Measurements from ENCODE around the gene TRABD2B.

DNA sequence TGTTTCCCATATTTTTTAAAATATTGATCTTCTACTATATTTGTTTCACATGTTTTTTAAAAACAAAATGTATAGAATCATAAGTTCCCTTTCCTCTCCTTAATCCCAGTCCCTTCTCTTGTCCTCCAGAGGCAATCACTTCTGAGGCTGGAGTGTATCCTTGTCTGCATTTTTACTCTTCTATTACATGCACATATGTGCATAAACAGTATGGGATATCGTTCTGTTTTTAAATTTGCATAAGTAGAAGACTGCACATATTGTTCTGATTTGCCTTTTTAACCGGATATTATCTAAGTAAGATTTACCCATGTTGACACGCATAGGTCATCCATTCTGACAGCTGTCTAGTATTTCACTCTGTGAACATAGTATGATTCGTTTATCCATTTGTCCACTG is 142.0 kb downstream of the TRABD2B start:
- TF ChIP-seq, protein P1, sequence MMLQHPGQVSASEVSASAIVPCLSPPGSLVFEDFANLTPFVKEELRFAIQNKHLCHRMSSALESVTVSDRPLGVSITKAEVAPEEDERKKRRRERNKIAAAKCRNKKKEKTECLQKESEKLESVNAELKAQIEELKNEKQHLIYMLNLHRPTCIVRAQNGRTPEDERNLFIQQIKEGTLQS (CRISPR knock-in tag; conservative IDR thresholded peaks at IDR 0.05): no peak
- TF ChIP-seq, protein P2, sequence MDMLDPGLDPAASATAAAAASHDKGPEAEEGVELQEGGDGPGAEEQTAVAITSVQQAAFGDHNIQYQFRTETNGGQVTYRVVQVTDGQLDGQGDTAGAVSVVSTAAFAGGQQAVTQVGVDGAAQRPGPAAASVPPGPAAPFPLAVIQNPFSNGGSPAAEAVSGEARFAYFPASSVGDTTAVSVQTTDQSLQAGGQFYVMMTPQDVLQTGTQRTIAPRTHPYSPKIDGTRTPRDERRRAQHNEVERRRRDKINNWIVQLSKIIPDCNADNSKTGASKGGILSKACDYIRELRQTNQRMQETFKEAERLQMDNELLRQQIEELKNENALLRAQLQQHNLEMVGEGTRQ (CRISPR knock-in tag; IDR thresholded peaks at IDR 0.05): no peak
- TF ChIP-seq TEAD4 (CRISPR knock-in tag; IDR thresholded peaks at IDR 0.05) (no peak), JUN (CRISPR knock-in tag; IDR thresholded peaks at IDR 0.05) (no peak), FOXJ3 (CRISPR knock-in tag; IDR thresholded peaks at IDR 0.05; ENCODE audit: borderline replicate concordance) (no peak)
- TF ChIP-seq, protein P3, sequence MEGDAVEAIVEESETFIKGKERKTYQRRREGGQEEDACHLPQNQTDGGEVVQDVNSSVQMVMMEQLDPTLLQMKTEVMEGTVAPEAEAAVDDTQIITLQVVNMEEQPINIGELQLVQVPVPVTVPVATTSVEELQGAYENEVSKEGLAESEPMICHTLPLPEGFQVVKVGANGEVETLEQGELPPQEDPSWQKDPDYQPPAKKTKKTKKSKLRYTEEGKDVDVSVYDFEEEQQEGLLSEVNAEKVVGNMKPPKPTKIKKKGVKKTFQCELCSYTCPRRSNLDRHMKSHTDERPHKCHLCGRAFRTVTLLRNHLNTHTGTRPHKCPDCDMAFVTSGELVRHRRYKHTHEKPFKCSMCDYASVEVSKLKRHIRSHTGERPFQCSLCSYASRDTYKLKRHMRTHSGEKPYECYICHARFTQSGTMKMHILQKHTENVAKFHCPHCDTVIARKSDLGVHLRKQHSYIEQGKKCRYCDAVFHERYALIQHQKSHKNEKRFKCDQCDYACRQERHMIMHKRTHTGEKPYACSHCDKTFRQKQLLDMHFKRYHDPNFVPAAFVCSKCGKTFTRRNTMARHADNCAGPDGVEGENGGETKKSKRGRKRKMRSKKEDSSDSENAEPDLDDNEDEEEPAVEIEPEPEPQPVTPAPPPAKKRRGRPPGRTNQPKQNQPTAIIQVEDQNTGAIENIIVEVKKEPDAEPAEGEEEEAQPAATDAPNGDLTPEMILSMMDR (IDR thresholded peaks at IDR 0.05): no peak

All from WTC11 (cell line).